GM06990 (cell line): ENCODE data around the gene CIAO2A.
A peak's percentile ranks its signal among the peaks of the same experiment; 100 is the strongest.

ENCODE experiments used
- DNase-seq: peaks from one replicate; pipeline ENCODE4 v3.0.0-alpha.2; 2011; ENCODE audit not compliant: insufficient read length; ENCODE audit errors: extremely low read depth
- H3K27me3 ChIP-seq: replicated peaks from 2 replicates; pipeline ENCODE4 v1.6.0; 2011; ENCODE audit warnings: low read length; ENCODE audit not compliant: control insufficient read depth, insufficient read depth
- H3K36me3 ChIP-seq: 2 replicates; pipeline ENCODE4 v1.5.1; 2011; ENCODE audit warnings: low read length; ENCODE audit not compliant: control insufficient read depth, insufficient read depth
- H3K4me3 ChIP-seq: replicated peaks from 2 replicates; pipeline ENCODE4 v1.5.1; 2011; ENCODE audit warnings: low read depth, mild to moderate bottlenecking, control low read depth, low read length
- CTCF ChIP-seq: IDR thresholded peaks from 2 replicates; pipeline ENCODE4 v1.5.1; 2011; ENCODE audit warnings: low read length, control low read depth, mild to moderate bottlenecking, inconsistent platforms; ENCODE audit not compliant: insufficient read depth, poor library complexity, severe bottlenecking

The CIAO2A gene

GRCh38 chr15:64045774-64046420 lies 47.7 kb downstream of the CIAO2A start:
- no peaks in the 10 kb centered on the region for H3K36me3 ChIP-seq
- peak overlapping the region; percentile 60 for H3K4me3 ChIP-seq
- DNase-seq = peak; percentile 48
- no peaks in the 10 kb centered on the region for H3K27me3 ChIP-seq
- no peak for TF ChIP-seq CTCF

- H3K36me3 ChIP-seq = no peaks in the 10 kb centered on the region
- TF ChIP-seq CTCF = no peak
- DNase-seq = no peak
- peak overlapping the region; percentile 60 for H3K4me3 ChIP-seq
- no peaks in the 10 kb centered on the region for H3K27me3 ChIP-seq
Observed at GRCh38 chr15:64045101-64045435, 48.6 kb downstream of the CIAO2A start.

- H3K27me3 ChIP-seq = no peaks in the 10 kb centered on the region
- peak; percentile 69 for DNase-seq
- peak overlapping the region; percentile 60 for H3K4me3 ChIP-seq
- TF ChIP-seq CTCF = no peak
- H3K36me3 ChIP-seq = no peaks in the 10 kb centered on the region
Observed at GRCh38 chr15:64044300-64045100, 49.1 kb downstream of the CIAO2A start.

GRCh38 chr15:64038878-64039610 lies 54.6 kb downstream of the CIAO2A start:
- Histone ChIP-seq H3K4me3 (no peak overlapping the region), H3K27me3 (no peaks in the 10 kb centered on the region), H3K36me3 (no peaks in the 10 kb centered on the region)
- no peak for DNase-seq
- no peak for TF ChIP-seq CTCF

- no peak for DNase-seq
- no peaks in the 10 kb centered on the region for H3K27me3 ChIP-seq
- no peak overlapping the region for H3K4me3 ChIP-seq
- TF ChIP-seq CTCF = no peak
- no peaks in the 10 kb centered on the region for H3K36me3 ChIP-seq
Observed at GRCh38 chr15:64037966-64038365, 55.7 kb downstream of the CIAO2A start.
